Ishikawa (cell line): ENCODE data around the gene PAPSS1.

Experiments
- CEBPB ChIP-seq: IDR thresholded peaks from 2 replicates; pipeline ENCODE4 v1.6.1; 2012
- CREB1 ChIP-seq: IDR thresholded peaks from 2 replicates; pipeline ENCODE4 v1.6.1; 2012; ENCODE audit warnings: low read depth
- EGR1 ChIP-seq: IDR thresholded peaks from 2 replicates; pipeline ENCODE4 v1.6.1; 2012
- EP300 ChIP-seq: IDR thresholded peaks from 2 replicates; pipeline ENCODE4 v1.6.1; 2012; ENCODE audit warnings: borderline replicate concordance
- FOXM1 ChIP-seq: IDR thresholded peaks from 2 replicates; pipeline ENCODE4 v1.6.1; 2012; ENCODE audit warnings: low read depth, borderline replicate concordance
- NFIC ChIP-seq: IDR thresholded peaks from 2 replicates; pipeline ENCODE4 v1.6.1; 2012
- RAD21 ChIP-seq: IDR thresholded peaks from 2 replicates; pipeline ENCODE4 v1.6.1; 2012; ENCODE audit warnings: low read depth
- REST ChIP-seq: IDR thresholded peaks from 2 replicates; pipeline ENCODE4 v1.6.1; 2012; ENCODE audit warnings: low read depth, mild to moderate bottlenecking
- TAF1 ChIP-seq: IDR thresholded peaks from 2 replicates; pipeline ENCODE4 v1.6.1; 2012; ENCODE audit warnings: low read depth, mild to moderate bottlenecking
- TCF12 ChIP-seq: IDR thresholded peaks from 2 replicates; pipeline ENCODE4 v1.6.1; 2012; ENCODE audit warnings: low read depth
- TEAD4 ChIP-seq: IDR thresholded peaks from 2 replicates; pipeline ENCODE4 v1.6.1; 2012
- YY1 ChIP-seq: IDR thresholded peaks from 2 replicates; pipeline ENCODE4 v1.6.1; 2012; ENCODE audit warnings: low read depth
- ZBTB7A ChIP-seq: IDR thresholded peaks from 2 replicates; pipeline ENCODE4 v1.6.1; 2012; ENCODE audit warnings: low read depth
- TF ChIP-seq, protein P1 (sequence below): IDR thresholded peaks from 2 replicates; pipeline ENCODE4 v1.6.1; 2012
- TF ChIP-seq, protein P2 (sequence below): IDR thresholded peaks from 2 replicates; pipeline ENCODE4 v1.6.1; 2012

PAPSS1 gene

DNA sequence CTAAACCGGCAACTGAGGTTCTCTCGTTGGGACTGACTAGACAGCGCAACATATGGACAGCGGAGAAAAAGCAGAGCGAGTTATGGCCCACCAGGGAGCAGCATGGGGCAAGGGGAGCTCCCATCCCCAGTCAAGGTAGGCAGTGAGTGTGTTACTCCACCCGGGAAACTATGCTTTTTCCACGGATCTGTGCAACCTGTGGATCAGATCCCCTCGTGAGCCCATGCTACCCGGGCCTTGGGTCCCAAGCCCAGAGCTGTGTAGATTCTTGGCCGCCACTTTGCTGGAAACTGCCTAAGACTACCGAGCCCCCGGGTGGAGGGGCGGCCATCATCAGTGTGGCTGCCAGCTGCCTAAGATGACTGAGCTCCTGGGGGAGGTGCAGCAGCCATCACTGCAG lies 140.9 kb downstream of the PAPSS1 start:
- no peak for TF ChIP-seq RAD21
- TF ChIP-seq NFIC: no peak
- TF ChIP-seq TAF1: no peak
- no peak for TF ChIP-seq ZBTB7A
- TF ChIP-seq FOXM1: no peak
- no peak for TF ChIP-seq EP300
- TF ChIP-seq, protein P1, sequence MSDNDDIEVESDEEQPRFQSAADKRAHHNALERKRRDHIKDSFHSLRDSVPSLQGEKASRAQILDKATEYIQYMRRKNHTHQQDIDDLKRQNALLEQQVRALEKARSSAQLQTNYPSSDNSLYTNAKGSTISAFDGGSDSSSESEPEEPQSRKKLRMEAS: no peak
- no peak for TF ChIP-seq YY1
- no peak for TF ChIP-seq CREB1
- no peak for TF ChIP-seq REST
- TF ChIP-seq, protein P2, sequence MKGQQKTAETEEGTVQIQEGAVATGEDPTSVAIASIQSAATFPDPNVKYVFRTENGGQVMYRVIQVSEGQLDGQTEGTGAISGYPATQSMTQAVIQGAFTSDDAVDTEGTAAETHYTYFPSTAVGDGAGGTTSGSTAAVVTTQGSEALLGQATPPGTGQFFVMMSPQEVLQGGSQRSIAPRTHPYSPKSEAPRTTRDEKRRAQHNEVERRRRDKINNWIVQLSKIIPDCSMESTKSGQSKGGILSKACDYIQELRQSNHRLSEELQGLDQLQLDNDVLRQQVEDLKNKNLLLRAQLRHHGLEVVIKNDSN: no peak
- no peak for TF ChIP-seq EGR1
- TF ChIP-seq TEAD4: no peak
- TF ChIP-seq CEBPB: no peak
- TF ChIP-seq TCF12: no peak

GRCh38 chr4:107578321-107578720 lies 141.7 kb downstream of the PAPSS1 start:
- TF ChIP-seq TCF12: no peak
- no peak for TF ChIP-seq CREB1
- no peak for TF ChIP-seq ZBTB7A
- no peak for TF ChIP-seq RAD21
- TF ChIP-seq FOXM1: no peak
- no peak for TF ChIP-seq EGR1
- no peak for TF ChIP-seq TAF1
- TF ChIP-seq, protein P2: no peak
- TF ChIP-seq CEBPB: no peak
- TF ChIP-seq, protein P1: no peak
- TF ChIP-seq EP300: no peak
- no peak for TF ChIP-seq TEAD4

GRCh38 chr4:107577743-107578142 lies 142.3 kb downstream of the PAPSS1 start:
- TF ChIP-seq CEBPB: no peak
- TF ChIP-seq EGR1: no peak
- TF ChIP-seq TEAD4: no peak
- no peak for TF ChIP-seq RAD21
- TF ChIP-seq REST: no peak
- no peak for TF ChIP-seq ZBTB7A
- no peak for TF ChIP-seq CREB1
- TF ChIP-seq TAF1: no peak

- TF ChIP-seq NFIC: no peak
- no peak for TF ChIP-seq RAD21
- no peak for TF ChIP-seq TCF12
- TF ChIP-seq CREB1: no peak
Observed at GRCh38 chr4:107575243-107575642, 144.8 kb downstream of the PAPSS1 start.

GRCh38 chr4:107572281-107572680 lies 147.8 kb downstream of the PAPSS1 start:
- TF ChIP-seq EGR1 (no peak), YY1 (no peak), RAD21 (no peak), EP300 (no peak), TEAD4 (no peak), CEBPB (no peak), FOXM1 (no peak), CREB1 (no peak), TCF12 (no peak), ZBTB7A (no peak)
- TF ChIP-seq, protein P1: no peak
- TF ChIP-seq, protein P2: no peak

- TF ChIP-seq, protein P2: no peak
- TF ChIP-seq NFIC (no peak), REST (no peak), TAF1 (no peak), FOXM1 (no peak), RAD21 (no peak), CREB1 (no peak), EGR1 (no peak), EP300 (no peak), CEBPB (no peak), YY1 (no peak), TCF12 (no peak), TEAD4 (no peak), ZBTB7A (no peak)
- TF ChIP-seq, protein P1: no peak
Observed at GRCh38 chr4:107570952-107571351, 149.1 kb downstream of the PAPSS1 start.
